GM23248 (cell line): Measurements from ENCODE around the gene CMAS. TPM values are rescaled to one million over a fixed set of nuclear protein-coding genes. Genes with fewer than 3 reads are reported as not detected.

Experiments used
- DNase-seq: peaks from one replicate; pipeline ENCODE4 v3.0.0-alpha.2; 2015
- H2AFZ ChIP-seq: fragments of 200-600 bp; sonication (generic); 2 replicates; pipeline ENCODE4 v1.6.1; 2016; ENCODE audit warnings: antibody characterized with exemption
- H3F3A ChIP-seq: fragments of 200-600 bp; sonication (generic); 2 replicates; pipeline ENCODE4 v1.6.1; 2016; ENCODE audit warnings: mild to moderate bottlenecking, antibody characterized with exemption, mixed run types; ENCODE audit not compliant: insufficient read depth
- H3K27ac ChIP-seq: fragments of 200-600 bp; sonication (generic); 2 replicates; pipeline ENCODE4 v1.5.1; 2016; ENCODE audit warnings: mild to moderate bottlenecking
- H3K27me3 ChIP-seq: fragments of 200-600 bp; sonication (generic); replicated peaks from 2 replicates; pipeline ENCODE4 v1.6.1; 2016; ENCODE audit warnings: mild to moderate bottlenecking; ENCODE audit not compliant: insufficient read depth
- H3K36me3 ChIP-seq: fragments of 200-600 bp; sonication (generic); 2 replicates; pipeline ENCODE4 v1.6.1; 2016; ENCODE audit warnings: low read depth, mild to moderate bottlenecking
- H3K4me1 ChIP-seq: fragments of 200-600 bp; sonication (generic); 2 replicates; pipeline ENCODE4 v1.6.1; 2016; ENCODE audit warnings: mild to moderate bottlenecking; ENCODE audit not compliant: insufficient read depth
- H3K4me2 ChIP-seq: fragments of 200-600 bp; sonication (generic); one replicate; pipeline ENCODE4 v1.6.1; 2016; ENCODE audit warnings: mild to moderate bottlenecking; ENCODE audit not compliant: unreplicated experiment
- H3K4me3 ChIP-seq: fragments of 200-600 bp; sonication (generic); 2 replicates; pipeline ENCODE4 v1.5.1; 2016; ENCODE audit warnings: mild to moderate bottlenecking
- H3K79me2 ChIP-seq: fragments of 200-600 bp; sonication (generic); 2 replicates; pipeline ENCODE4 v1.6.1; 2016; ENCODE audit warnings: mild to moderate bottlenecking; ENCODE audit not compliant: insufficient read depth
- H3K9ac ChIP-seq: fragments of 200-600 bp; sonication (generic); 2 replicates; pipeline ENCODE4 v1.6.1; 2016; ENCODE audit warnings: mild to moderate bottlenecking
- H3K9me2 ChIP-seq: fragments of 200-600 bp; sonication (generic); 2 replicates; pipeline ENCODE4 v1.6.1; 2016; ENCODE audit warnings: mixed run types, mild to moderate bottlenecking, moderate library complexity; ENCODE audit not compliant: insufficient read depth
- H3K9me3 ChIP-seq: fragments of 200-600 bp; sonication (generic); one replicate; pipeline ENCODE4 v1.6.1; 2017; ENCODE audit warnings: low read depth
- H4K20me1 ChIP-seq: fragments of 200-600 bp; sonication (generic); 2 replicates; pipeline ENCODE4 v1.6.0; 2016; ENCODE audit not compliant: insufficient read depth
- EZH2 ChIP-seq: fragments of 200-600 bp; sonication (generic); IDR thresholded peaks from 2 replicates; pipeline ENCODE4 v1.6.1; 2018; ENCODE audit warnings: antibody characterized with exemption, mild to moderate bottlenecking; ENCODE audit not compliant: insufficient read depth, poor library complexity, severe bottlenecking
- EZH2phosphoT487 ChIP-seq: fragments of 200-600 bp; sonication (generic); IDR thresholded peaks from 2 replicates; pipeline ENCODE4 v1.6.1; 2018; ENCODE audit warnings: antibody characterized with exemption, moderate library complexity, mild to moderate bottlenecking, low read depth; ENCODE audit not compliant: insufficient read depth
- WGBS, 2 experiments: methylation state at CpG; one replicate each; pipeline ENCODE4 v1.1.6; 2015 to 2017; ENCODE audit warnings: low lambda C conversion rate in 2 of 2, low coverage in 1 of 2; ENCODE audit errors: missing lambda C conversion rate in 2 of 2; 5-methylcytosine and 5-hydroxymethylcytosine counted together
- in situ Hi-C: fragments of 300-500 bp; cut with MboI; formaldehyde crosslinking; loops from 2 replicates; pipeline ENCODE4 v1.15.0; 2020
- polyA plus RNA-seq: library from polyadenylated mRNA; unstranded; fragments of >200 nt; fragmentation: Nextera tagmentation; extraction: Ambion mirVana; gene quantifications from 2 replicates; pipeline ENCODE4 v1.2.1, GENCODE V29; 2016
- total RNA-seq: library from RNA; depleted of rRNA; stranded (reverse); fragments of >200 nt; shearing (Covaris generic); gene quantifications from 2 replicates; pipeline ENCODE4 v1.2.3, GENCODE V29; 2014

Gene CMAS
- total and polyA plus RNA-seq, 2 experiments from 2014 or later: 30.4 to 61.3 TPM

- H3K4me2 ChIP-seq: peak overlapping the region; percentile 28
- no peaks in the 10 kb centered on the region for H4K20me1 ChIP-seq
- whole genome bisulfite sequencing, 2 experiments: 49 to 56% methylated on average over 9 of the region's 9 CpGs
- no peak overlapping the region for H3K9ac ChIP-seq
- H3F3A ChIP-seq: peaks cover 9% of the 10 kb centered on the region
- TF ChIP-seq EZH2 (no peak), EZH2phosphoT487 (no peak)
- peak overlapping the region; percentile 59 for H3K27ac ChIP-seq
- DNase-seq: peak; percentile 91
- H3K79me2 ChIP-seq: peaks cover 20% of the 10 kb centered on the region
- H2AFZ ChIP-seq: no peak overlapping the region
- no peaks in the 10 kb centered on the region for H3K36me3 ChIP-seq
- H3K4me3 ChIP-seq: no peak overlapping the region
- no peaks in the 10 kb centered on the region for H3K9me2 ChIP-seq
- H3K4me1 ChIP-seq: peaks cover 20% of the 10 kb centered on the region
- in situ Hi-C loops: no loop called here
- no peaks in the 10 kb centered on the region for H3K9me3 ChIP-seq
- H3K27me3 ChIP-seq: no peaks in the 10 kb centered on the region
Measured at GRCh38 chr12:22042976-22043669, 2.9 kb upstream of the CMAS start.

- TF ChIP-seq EZH2 (no peak), EZH2phosphoT487 (no peak)
- Histone ChIP-seq H4K20me1 (no peaks in the 10 kb centered on the region), H3K27me3 (no peaks in the 10 kb centered on the region), H3K4me3 (no peak overlapping the region), H3K36me3 (no peaks in the 10 kb centered on the region), H3K9me3 (no peaks in the 10 kb centered on the region), H3K4me1 (peaks cover 20% of the 10 kb centered on the region), H3K9ac (no peak overlapping the region), H3K79me2 (peaks cover 27% of the 10 kb centered on the region), H3K9me2 (no peaks in the 10 kb centered on the region), H3F3A (peaks cover 9% of the 10 kb centered on the region), H3K4me2 (no peak overlapping the region), H2AFZ (no peak overlapping the region), H3K27ac (no peak overlapping the region; the same call in 1 of the 2 replicates)
- 40 to 49% methylated on average over 2 of the region's 2 CpGs for WGBS, 2 experiments
- no peak for DNase-seq
- in situ Hi-C loops: no loop called here
Measured at GRCh38 chr12:22043943-22044342, 2.1 kb upstream of the CMAS start.

- H3K27ac ChIP-seq: no peak overlapping the region
- peaks cover 20% of the 10 kb centered on the region for H3K4me1 ChIP-seq
- no peaks in the 10 kb centered on the region for H3K9me2 ChIP-seq
- in situ Hi-C loops: no loop called here
- H3F3A ChIP-seq: peaks cover 9% of the 10 kb centered on the region
- no peaks in the 10 kb centered on the region for H4K20me1 ChIP-seq
- no peak for TF ChIP-seq EZH2phosphoT487
- no peak for TF ChIP-seq EZH2
- H3K27me3 ChIP-seq: no peaks in the 10 kb centered on the region
- no peaks in the 10 kb centered on the region for H3K36me3 ChIP-seq
- no peaks in the 10 kb centered on the region for H3K9me3 ChIP-seq
- H3K9ac ChIP-seq: no peak overlapping the region
- DNase-seq: no peak
- H3K4me2 ChIP-seq: no peak overlapping the region
- H2AFZ ChIP-seq: no peak overlapping the region
- peaks cover 31% of the 10 kb centered on the region for H3K79me2 ChIP-seq
- H3K4me3 ChIP-seq: no peak overlapping the region
- 39 to 43% methylated on average over 2 of the region's 2 CpGs for WGBS, 2 experiments
Measured at GRCh38 chr12:22044391-22044790, 1.6 kb upstream of the CMAS start.

GRCh38 chr12:22046968-22047390 lies 961 bp downstream of the CMAS start:
- 9 to 14% methylated on average over 6 of the region's 6 CpGs for WGBS, 2 experiments
- in situ Hi-C loops: no loop called here
- Histone ChIP-seq H3K27ac (peak overlapping the region; percentile 50), H3K36me3 (no peaks in the 10 kb centered on the region), H3K9me3 (no peaks in the 10 kb centered on the region), H3K27me3 (no peaks in the 10 kb centered on the region), H2AFZ (peak overlapping the region; percentile 91), H3K4me1 (peaks cover 19% of the 10 kb centered on the region), H3K4me3 (peak overlapping the region; percentile 95), H3K79me2 (peaks cover 57% of the 10 kb centered on the region), H3F3A (peaks cover 9% of the 10 kb centered on the region), H3K4me2 (peak overlapping the region; percentile 91), H3K9me2 (no peaks in the 10 kb centered on the region), H3K9ac (peak overlapping the region; percentile 87), H4K20me1 (no peaks in the 10 kb centered on the region)
- TF ChIP-seq EZH2phosphoT487 (no peak), EZH2 (no peak)
- DNase-seq: peak; percentile 44
